Activated T-cell treated with anti-CD3 and anti-CD28 coated beads, Interleukin-2, amount 50 U/mL, for 1 hour (primary cell): ENCODE measurements around the gene NUDT21.
"Not testable (repeated sequence)": the region's sequence is repeated elsewhere in the genome, so short reads cannot be mapped to it uniquely, and the experiment has no call there.

Source experiments
- DNase-seq: peaks from one replicate; pipeline ENCODE4 v3.0.0-alpha.2; 2020

The NUDT21 gene

DNA sequence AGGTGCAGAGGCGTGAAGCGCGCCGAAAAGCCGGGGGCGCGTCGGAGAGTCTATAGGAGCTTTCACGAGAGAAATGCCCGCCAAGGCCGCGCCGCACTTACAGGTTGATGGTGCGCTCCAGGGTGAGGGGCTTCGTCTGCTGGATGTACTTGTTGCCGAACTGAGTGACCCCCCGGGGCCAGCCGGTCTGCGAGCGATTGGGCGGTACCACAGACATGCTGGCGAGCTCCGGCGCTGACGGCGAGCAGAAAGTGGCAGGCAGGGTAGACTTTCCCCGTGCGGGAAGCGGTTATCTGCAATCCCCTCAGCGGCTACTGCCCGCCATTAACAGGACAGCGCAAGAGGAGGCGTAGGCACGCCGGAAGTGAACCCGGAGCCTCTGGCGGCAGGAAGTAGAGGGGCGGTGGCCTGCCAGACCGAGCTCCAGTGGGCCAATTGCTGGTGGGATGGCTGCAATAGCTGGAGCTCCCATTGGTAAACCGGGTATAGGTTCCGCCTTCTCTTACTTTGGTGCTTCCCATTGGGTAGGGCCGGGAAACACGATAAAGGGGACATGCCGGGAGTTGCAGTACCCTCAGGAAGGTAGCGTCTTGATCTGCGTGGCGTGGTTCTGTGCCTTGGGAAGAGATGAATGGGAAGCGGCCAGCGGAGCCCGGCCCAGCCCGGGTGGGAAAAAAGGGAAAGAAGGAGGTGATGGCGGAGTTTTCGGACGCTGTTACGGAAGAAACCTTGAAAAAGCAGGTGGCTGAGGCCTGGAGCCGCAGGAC, at the start of gene NUDT21, which contains the start of gene OGFOD1:
NUDT21 (minus strand) TSS at position 347 of the 767 bp plus-strand sequence; CDS start at position 217, 130 bp downstream.
OGFOD1 (plus strand) TSS at position 569 of the 767 bp plus-strand sequence; CDS start at position 628, 59 bp downstream.
- DNase-seq, result peak; percentile 85

DNA sequence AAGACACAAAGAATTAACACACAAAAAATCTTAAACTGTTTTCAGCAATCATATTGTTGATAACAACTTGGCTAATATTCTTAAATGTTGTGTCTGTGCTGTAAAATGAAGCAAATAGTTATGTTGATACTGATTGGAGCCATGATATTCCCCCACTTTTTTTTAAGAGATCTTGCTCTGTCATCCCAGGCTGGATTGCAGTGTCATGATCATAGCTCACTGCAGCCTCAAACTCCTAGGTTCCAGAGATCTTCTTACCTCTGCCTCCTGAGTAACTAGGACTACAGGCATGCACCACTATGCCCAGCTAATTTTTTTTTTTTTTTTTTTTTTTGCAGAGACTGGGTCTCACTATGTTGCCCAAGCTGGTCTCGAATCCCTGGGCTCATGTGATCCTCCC, 42.7 kb upstream of the NUDT21 start:
- DNase-seq, result no peak

DNA sequence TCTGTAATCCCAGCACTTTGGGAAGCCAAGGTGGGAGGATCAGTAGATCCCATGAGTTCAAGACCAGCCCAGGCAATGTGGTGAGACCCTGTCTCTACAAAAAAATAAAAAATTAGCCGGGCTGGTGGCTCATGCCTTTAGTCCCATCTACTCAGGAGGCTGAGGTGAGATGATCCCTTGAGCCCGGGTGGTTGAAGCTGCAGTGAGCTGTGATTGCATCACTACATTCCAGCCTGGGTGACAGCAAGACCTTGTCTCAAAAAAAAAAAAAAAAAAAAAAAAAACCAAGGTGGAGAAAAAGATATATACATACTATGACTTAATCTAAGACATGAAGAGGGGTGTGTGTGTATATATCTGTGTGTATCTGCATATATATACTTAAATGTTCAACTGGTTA, 42.0 kb upstream of the NUDT21 start:
- DNase-seq, result no peak

DNA sequence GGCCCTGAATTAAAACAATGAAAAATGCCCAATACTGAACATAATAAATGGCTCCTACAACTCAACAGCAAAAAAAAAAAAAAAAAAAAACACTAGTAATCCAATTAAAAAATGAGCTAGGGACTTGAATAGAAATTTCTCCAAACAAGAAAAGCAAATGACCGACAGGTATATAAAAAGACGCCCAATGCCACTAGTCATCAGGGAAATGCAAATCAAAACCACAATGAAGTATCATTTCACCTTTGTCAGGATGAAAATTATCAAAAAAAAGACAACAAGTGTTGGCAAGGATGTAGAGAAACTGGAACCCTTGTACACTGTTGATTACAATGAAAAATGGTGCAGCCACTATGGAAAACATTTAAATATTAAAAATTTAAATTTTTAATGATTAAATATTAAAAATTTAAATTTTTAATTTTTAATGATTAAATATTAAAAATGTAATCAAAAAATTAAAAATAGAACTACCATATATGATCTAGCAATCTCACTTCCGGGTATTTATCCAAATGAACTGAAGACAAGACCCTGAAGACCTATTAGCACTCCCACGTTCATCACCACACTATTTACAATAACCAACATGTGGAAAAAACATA, 40.6 kb upstream of the NUDT21 start:
- no peak for DNase-seq

DNA sequence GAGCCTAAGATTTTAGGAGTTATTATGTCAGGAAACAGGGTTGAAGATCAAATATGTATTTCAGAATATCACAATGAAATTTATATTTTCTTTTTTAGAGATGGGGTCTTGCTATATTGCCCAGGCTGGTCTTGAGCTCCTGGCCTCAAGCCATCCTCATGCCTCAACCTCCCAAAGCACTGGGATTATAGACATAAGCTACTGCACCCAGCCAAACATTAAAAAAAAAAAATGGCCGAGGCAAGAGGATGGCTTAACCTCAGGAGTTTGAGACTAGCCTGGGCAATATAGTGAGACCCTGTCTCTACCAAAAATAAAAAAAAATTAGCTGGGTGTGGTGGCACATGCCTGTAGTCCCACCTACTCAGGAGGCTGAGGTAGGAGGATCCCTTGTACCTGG, 37.7 kb upstream of the NUDT21 start:
- DNase-seq, result not testable (repeated sequence)

DNA sequence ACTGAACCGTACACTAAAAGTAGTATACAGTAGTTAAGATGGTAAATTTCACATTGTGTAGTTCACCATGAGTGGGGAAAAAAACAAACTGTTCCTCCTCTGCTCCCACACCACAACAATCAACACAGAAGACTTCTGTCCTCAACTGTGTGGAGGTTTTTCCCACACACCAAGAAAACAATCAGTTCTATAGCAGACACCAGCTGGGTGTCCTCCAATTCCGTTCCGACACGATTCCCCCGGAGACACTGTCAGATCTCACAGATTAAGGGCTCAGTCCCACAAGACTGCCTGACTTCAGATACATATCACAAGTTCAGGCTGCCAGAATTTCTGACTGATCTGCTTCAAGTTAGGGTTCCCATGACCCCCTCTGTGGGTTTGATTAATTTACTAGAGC, 36.9 kb upstream of the NUDT21 start:
- DNase-seq, result no peak

DNA sequence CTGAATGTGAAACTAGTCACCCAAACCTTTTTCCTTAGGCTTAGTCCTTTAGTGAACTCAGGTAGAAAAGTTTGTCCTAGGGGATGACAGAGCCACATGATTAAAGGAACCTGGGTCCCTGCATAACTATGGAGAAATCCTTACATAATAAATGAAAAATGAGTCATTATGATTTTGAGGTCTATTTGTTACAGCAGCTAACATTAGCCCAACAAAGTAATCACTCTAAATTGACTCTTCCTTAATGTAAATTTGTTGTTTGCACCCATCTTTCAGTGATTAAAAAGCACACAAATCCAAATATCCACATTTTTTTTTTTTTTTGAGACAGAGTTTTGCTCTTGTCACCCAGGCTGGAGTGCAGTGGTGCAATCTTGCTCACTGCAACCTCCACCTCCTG, 32.3 kb upstream of the NUDT21 start:
- DNase-seq, result no peak

DNA sequence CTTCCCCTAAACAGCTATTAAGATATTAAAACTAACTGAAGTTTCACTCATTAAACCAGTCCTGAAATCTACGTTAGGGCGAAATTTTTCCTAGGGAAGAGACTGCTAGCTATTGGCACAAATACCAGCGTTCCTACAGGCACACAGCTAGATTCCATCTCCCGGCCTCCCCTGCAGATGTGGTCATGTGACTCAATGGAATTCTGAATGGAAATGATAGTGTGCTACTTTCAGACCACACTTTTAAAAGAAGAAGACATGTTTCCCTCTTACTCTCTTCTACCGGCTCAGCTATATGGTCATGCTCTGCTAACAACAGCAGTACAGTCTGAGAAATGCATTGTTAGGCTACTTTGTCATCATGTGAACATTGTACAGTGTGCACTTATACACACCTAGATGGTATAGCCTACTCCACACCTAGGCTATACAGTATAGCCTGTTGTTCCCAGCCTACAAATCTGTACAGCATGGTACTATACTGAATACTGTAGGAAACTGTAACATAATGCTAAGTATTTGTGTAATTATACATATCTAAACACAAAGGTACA, 31.6 kb upstream of the NUDT21 start:
- DNase-seq, result no peak

DNA sequence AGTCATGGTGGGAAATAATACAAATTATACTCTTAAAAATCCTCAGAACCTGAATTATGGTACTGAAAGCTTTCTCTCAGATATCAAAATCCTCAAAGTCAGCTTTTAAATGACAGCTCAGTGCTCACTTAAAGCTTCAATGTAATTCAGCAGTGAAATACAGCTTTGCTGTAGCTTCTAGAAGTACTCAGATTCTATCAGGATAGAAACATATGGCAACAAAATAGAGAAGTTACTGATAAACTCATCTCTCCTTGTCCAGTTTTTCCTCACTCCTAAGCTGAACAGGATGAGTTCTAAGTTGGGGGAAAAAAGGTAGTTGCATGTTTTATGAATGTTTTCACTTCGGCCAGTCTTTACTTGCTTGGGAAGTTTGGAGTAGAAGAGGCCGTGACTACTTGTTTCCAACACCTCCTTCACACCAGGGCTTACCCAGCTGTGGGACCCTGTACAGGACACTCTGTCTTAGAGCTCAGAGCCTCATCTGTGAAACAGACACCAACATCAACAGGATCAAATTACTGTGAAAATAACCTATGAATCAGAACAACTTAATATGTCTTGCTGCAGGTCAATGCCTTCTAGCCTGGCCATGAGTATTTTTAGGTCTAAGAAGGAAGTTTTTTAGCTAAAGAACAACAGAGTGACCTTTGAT, 30.5 kb upstream of the NUDT21 start:
- no peak for DNase-seq

DNA sequence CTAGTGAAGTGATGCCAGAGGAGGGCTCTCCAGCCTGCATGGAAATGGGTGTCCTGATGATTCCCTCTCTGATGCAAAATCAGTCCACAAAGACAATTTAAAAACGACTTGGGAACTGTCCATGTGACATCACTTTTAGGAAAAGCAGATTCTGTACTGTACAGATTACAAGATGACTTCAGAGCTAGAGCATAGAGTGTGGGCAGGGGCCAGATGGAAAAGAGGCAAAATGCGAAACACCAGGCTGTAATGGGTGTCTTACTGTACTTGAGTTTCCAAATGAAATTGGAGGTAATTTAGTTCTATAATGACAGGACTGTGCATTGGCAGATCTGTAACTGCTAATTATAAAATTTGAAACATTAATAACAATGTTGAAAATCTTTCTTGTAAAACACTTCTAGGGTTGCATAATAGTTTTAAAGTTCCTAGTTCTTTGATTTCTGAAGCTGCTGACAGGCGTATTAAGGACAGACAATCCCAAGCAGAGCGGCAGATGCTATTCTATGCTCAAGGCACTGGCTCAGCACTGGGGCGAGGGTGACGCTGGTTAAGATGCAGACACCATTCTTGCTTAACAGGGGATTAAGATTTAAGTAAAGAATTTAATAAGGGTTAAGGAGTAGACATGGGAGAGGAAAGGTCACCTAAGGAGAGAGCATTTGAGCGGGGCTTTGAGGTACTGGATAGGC, 29.8 kb upstream of the NUDT21 start:
- DNase-seq, result no peak

DNA sequence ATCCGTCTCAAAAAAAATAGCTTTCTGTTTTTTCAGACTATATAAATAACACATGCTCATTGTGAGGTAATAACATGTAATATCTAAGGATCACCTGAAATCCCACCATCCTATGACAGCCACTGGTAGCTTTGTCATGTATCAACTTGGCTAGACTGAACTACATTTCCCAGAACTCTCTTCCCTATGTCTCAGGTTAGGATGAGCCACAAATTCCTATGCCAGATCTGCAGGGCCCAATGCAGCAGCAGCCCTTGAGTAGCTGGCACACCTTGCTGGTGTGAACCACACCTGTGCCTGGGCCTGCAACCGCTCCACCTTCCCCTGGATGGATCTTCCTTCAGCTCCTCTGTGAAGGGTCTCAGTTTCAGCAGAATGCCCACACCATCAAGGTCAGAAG, 28.3 kb upstream of the NUDT21 start:
- DNase-seq, result no peak

DNA sequence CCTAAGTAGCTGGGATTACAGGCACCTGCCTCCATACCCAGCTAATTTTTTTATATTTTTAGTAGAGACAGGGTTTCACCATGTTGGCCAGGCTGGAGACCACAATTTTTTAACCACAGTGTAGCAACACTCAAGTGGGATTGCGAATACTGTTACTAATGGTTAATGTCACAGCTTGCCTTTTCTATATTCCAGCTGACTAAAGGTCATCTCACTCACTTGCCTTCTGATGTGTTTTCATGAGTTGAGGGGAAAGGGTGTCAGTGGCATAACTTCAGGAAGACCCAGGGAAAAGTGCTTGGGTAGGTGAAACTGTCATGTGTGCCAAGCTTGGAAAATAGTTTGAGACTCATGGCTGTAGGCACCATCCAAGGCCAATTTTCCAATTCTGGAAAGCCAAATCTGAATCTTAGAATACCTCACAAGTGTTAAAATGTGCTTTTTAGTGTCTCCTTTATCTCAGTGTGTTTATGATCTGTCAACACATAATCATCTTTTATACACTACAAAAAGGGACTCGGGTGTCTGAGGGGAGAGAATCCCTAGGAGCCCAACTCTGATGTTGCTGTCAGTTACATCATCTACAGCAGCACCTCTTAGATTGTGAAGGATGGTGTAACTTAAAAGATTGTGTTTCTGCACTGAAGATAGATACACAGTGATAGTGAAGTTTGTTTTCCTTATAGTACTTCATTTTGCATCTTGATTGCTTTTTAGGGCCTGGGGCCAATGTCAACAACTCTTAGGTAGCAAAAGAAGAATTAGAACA, 27.3 kb upstream of the NUDT21 start:
- DNase-seq, result no peak

DNA sequence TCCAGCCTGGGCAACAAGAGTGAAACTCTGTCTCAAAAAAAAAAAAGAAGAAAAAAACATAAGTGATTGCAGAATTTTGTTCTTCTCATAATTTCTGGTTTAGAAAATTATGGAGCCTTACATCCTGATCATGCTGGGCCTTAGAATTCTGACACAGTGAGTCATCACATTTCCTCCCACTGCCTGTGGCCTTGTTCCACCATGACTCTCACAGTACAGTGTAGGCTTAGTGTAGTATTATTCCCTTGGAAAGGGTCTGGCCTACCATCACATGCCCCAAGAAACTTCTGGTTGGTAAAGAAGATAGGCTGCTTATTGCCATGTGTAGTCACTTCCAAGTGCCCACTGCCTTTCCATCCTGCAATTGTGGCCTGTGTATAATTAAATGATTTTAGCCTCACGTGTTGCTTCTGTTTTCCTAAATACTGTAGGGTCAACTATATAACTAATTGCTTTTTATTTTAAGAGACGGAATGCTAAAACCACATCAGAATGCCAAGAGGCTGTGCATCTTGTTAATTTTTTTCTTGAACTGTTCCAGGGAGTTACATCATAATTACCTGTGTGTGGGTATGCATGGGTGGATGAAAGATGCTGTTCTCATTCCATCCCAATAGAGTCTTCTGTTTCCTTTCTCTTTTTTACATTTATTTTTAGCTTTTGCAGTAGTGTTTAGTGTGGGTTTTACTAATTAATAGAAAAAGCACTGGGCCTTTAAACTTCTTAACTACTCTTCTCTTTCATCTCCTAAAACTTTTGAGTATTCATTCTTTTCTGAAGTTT, 26.2 kb upstream of the NUDT21 start:
- no peak for DNase-seq

DNA sequence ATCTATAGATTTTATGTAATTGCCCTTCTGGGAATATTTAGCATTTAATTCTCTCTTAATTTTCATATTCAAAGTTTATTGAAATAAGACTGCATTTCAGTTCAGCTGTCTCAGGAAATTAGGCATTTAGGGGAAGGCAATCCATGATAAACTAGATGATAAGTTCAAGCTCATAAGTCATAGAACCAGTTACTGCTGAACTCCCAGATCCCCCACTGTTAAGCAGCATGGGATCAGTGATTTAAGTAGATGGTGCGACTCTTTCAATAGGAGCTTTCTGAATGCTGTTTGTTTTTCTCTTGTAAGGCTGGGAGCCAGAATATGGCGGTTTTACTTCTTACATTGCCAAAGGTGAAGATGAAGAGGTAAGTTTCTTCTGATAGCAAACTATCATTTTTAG, 24.1 kb upstream of the NUDT21 start:
- DNase-seq, result no peak

DNA sequence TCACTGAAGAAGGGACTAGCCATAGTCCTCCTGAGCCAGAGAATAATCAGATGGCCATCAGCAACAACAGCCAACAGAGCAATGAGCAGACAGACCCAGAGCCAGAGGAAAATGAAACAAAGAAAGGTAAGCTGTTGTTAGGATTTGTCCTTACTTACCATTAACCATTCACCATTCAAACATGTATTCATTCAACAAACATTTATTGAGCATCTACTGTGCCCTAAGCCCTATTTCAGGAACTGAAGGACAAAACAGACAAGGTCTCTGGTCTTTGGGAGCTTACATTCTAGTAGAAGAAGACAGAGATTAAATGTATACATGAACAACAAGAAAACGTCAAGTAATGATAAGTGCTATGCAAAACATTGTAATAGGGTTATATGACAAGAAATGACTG, 19.5 kb upstream of the NUDT21 start:
- no peak for DNase-seq

DNA sequence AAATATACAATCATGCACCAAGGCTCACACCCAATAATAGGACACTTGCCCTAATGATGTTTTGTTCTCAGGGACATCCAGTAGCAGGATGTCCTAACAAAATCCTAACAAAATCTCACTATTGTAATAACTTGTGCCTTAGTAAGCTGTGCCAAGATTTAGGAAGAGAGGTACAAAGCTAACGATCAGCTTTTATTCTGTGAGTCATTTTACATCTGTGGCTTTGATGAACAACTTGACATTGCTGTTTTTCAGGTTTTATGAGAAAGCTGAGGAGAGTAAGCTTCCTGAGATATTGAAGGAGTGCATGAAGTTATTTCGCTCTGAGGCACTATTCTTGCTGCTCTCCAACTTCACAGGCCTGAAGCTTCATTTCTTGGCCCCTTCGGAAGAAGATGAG, 19.1 kb upstream of the NUDT21 start:
- no peak for DNase-seq

DNA sequence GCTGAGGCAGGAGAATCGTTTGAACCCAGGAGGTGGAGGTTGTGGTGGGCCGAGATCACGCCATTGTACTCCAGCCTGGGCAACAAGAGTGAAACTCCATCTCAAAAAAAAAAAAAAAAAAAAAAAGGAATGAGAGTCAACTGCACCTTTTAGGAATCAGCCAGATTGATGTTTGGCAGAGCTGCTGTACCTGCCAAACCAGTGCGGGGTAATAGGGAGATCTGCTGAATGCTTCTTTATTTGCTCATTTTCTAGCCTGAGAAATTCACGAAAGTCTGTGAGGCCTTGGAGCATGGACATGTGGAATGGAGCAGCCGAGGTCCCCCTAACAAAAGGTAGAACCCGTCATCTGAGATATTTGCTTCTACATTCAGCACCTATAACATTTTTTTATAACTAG, 18.6 kb upstream of the NUDT21 start:
- no peak for DNase-seq

DNA sequence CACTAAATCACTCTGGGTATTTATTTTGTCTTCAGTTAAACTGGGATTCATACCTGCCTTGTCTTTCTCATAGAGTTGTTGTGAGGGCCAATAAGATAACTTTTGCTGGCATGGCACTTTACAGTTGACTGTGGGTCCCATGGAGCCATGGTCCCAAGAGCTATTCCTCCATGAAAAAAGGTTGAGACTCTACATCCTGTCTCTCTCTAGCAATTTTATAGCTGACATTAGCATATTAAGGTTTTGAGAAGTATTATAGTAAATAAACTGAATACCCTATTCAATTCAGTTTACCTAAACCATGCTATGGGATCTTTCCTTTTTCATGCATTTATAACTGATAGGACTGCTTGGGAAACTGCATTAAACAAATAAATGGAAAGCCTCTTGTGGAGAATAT, 17.7 kb upstream of the NUDT21 start:
- DNase-seq, result no peak

DNA sequence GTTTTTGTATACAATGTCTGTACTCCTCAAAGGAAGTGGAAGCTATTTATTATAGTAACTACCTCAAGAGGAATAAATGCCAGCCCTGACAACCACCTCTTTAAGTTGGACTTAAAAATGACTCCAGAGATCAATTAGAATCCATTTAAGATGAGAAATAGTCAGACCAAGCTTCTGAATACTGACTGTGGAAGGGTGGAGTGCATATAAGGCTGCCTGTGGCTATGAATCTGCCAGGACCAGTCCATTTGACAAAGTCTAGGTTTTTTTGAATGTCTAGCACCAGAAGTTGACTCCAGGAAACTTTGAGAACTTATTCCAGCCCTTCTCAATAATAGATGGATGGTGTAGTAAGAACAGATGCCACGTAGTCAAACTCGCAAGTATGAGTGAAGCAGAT, 15.2 kb upstream of the NUDT21 start:
- DNase-seq, result no peak

DNA sequence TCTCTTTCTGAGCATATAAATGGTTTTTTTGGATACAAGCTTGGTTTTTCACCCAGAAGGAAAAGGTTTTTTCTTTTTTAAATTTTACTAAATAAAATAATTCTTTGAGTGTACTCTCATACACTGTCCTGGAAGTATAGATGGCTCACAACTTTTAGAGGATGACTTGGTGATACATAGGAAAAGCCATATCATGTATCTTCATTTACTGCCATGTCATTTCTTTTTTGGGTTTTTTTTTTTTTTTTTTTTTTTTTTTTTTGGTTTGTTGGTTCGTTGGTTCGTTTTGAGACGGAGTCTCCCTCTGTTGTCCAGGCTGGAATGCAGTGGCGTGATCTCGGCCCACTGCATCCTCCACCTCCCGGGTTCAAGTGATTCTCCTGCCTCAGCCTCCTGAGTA, 12.0 kb upstream of the NUDT21 start:
- no peak for DNase-seq

DNA sequence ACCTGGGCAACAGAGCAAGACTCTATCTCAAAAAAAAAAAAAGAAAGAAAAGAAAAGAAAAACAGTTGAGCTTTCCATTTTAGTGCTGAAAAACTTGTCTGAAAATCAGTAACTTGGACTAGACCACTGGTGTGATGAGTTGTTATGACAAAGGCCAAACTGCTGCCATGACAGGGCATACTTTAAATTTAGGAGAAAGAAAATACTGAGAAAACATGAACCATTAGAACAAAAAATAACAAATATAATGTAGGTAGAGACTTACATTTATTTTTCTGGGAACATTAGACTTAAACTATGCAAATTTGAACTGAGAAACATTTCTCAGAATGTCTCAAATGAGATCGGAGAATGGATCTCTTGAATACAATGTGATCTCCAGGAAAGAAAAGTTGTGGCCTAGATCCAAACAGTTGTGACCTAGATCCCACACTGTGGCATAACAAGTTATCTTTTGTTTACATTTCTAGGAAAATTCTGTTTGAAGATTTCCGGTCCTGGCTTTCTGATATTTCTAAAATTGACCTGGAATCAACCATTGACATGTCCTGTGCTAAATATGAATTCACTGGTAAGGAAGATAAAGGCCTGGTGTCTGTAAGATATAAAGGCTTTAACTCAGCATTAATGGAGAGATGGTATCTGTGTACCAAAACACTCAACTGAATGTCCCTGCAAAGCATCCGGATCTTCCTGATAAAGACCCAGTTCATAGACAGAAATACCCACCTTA, 11.1 kb upstream of the NUDT21 start:
- no peak for DNase-seq
